Mesendoderm (in vitro differentiated cells): ENCODE data around the gene TTLL3.

Source experiments
- DNase-seq: peaks from one replicate; pipeline ENCODE4 v3.0.0; 2013
- H2AK5ac ChIP-seq: 2 replicates; pipeline ENCODE4 v1.6.1; 2013; ENCODE audit warnings: low read length, inconsistent platforms
- H2BK120ac ChIP-seq: 2 replicates; pipeline ENCODE4 v1.6.1; 2013; ENCODE audit warnings: low read depth, mild to moderate bottlenecking, low read length, moderate library complexity, mixed read lengths
- H2BK15ac ChIP-seq: replicated peaks from 2 replicates; pipeline ENCODE4 v1.6.1; 2013; ENCODE audit warnings: low read depth, mild to moderate bottlenecking, moderate library complexity
- H2BK5ac ChIP-seq: 2 replicates; pipeline ENCODE4 v1.6.1; 2013; ENCODE audit warnings: low read length, inconsistent platforms
- H3K18ac ChIP-seq: 2 replicates; pipeline ENCODE4 v1.6.1; 2013; ENCODE audit warnings: mild to moderate bottlenecking, low read length, mixed read lengths
- H3K23ac ChIP-seq: one replicate; pipeline ENCODE4 v1.6.1; 2013; ENCODE audit warnings: low read length
- H3K27ac ChIP-seq: 2 replicates; pipeline ENCODE4 v1.5.1; 2013; ENCODE audit warnings: low read depth, mild to moderate bottlenecking, inconsistent platforms, low read length, moderate library complexity
- H3K27me3 ChIP-seq: 2 replicates; pipeline ENCODE4 v1.6.1; 2013; ENCODE audit warnings: low read length, control low read depth, mild to moderate bottlenecking, inconsistent platforms; ENCODE audit not compliant: insufficient read depth, poor library complexity
- H3K36me3 ChIP-seq: 2 replicates; pipeline ENCODE4 v1.6.1; 2013; ENCODE audit warnings: low read length, inconsistent platforms; ENCODE audit not compliant: control insufficient read depth, insufficient read depth
- H3K4ac ChIP-seq: one replicate; pipeline ENCODE4 v1.6.1; 2013; ENCODE audit warnings: low read depth, mild to moderate bottlenecking, low read length, moderate library complexity
- H3K4me1 ChIP-seq: 2 replicates; pipeline ENCODE4 v1.6.1; 2013; ENCODE audit warnings: low read depth, low read length, inconsistent platforms; ENCODE audit not compliant: control insufficient read depth
- H3K4me2 ChIP-seq: 2 replicates; pipeline ENCODE4 v1.6.1; 2013; ENCODE audit warnings: low read length
- H3K4me3 ChIP-seq: 2 replicates; pipeline ENCODE4 v1.5.1; 2013; ENCODE audit warnings: mild to moderate bottlenecking, low read length
- H3K56ac ChIP-seq: one replicate; pipeline ENCODE4 v1.6.1; 2013; ENCODE audit warnings: low read length
- H3K79me1 ChIP-seq: 2 replicates; pipeline ENCODE4 v1.6.1; 2013; ENCODE audit warnings: low read length, inconsistent platforms
- H3K79me2 ChIP-seq: 2 replicates; pipeline ENCODE4 v1.6.1; 2013; ENCODE audit warnings: mild to moderate bottlenecking, low read length; ENCODE audit not compliant: control insufficient read depth, insufficient read depth
- H3K9ac ChIP-seq: 2 replicates; pipeline ENCODE4 v1.6.1; 2013; ENCODE audit warnings: low read length, inconsistent platforms
- H4K5ac ChIP-seq: one replicate; pipeline ENCODE4 v1.6.1; 2013; ENCODE audit warnings: low read length
- H4K8ac ChIP-seq: one replicate; pipeline ENCODE4 v1.6.1; 2013; ENCODE audit warnings: low read depth, mild to moderate bottlenecking, control low read depth, low read length, moderate library complexity
- WGBS: extraction: QIAGEN DNeasy Blood & Tissue Kit; methylation state at CpG from one replicate; pipeline ENCODE4 v1.1.7; 2013; ENCODE audit warnings: low lambda C conversion rate, missing lambda C conversion rate; ENCODE audit not compliant: insufficient coverage; ENCODE audit errors: extremely low coverage; 5-methylcytosine and 5-hydroxymethylcytosine counted together

The TTLL3 gene

GRCh38 chr3:9767418-9767817 is 42.6 kb upstream of the TTLL3 start:
- Histone ChIP-seq H3K79me2 (no peaks in the 10 kb centered on the region), H3K56ac (no peak overlapping the region), H3K4ac (no peak overlapping the region), H3K18ac (no peak overlapping the region), H4K5ac (no peak overlapping the region), H2BK5ac (no peak overlapping the region), H3K4me1 (no peaks in the 10 kb centered on the region), H3K9ac (no peak overlapping the region), H3K27me3 (no peaks in the 10 kb centered on the region), H2BK15ac (no peak overlapping the region), H3K79me1 (no peaks in the 10 kb centered on the region), H3K23ac (no peak overlapping the region), H3K27ac (no peak overlapping the region), H3K4me2 (no peak overlapping the region), H4K8ac (no peak overlapping the region), H3K36me3 (no peaks in the 10 kb centered on the region), H2BK120ac (no peak overlapping the region), H2AK5ac (no peak overlapping the region), H3K4me3 (no peak overlapping the region)
- DNase-seq, result no peak
- WGBS, result no CpG with 5 or more reads among the region's 7 CpGs

DNA sequence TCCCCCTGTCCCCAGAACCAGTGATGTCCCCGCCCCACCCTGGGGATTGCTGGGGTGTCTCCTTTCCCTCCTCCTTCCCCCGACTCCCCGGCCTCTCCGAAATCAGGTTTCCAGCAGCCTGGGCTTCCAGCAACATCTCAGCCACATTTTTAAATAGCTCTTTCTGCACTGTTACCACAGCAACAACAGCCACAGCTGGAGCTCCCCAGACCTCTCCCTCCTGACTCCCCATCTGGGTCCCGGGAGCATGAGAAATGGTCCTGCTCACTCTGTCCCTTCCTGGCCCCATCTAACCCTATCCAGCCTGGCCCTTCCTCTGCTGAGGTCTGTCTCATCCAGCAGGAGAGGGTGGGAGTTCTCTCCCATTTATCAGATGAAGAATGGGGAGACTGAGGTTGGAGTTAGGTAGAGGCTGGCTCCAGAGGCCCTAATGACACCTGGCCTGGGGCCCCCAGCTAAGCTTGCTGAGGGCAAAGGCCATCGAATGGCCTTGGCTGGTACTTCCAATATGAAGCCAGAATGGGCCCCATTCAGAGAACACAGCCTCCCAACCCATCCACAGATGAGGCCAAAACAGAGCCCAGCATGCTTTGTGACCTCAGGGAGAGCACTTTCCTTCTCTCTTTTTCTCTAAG is 41.8 kb upstream of the TTLL3 start:
- no peaks in the 10 kb centered on the region for H3K36me3 ChIP-seq
- no peak overlapping the region for H2BK5ac ChIP-seq
- no peak overlapping the region for H2BK15ac ChIP-seq
- no peak for DNase-seq
- no peak overlapping the region for H3K27ac ChIP-seq
- no peak overlapping the region for H2AK5ac ChIP-seq
- H4K8ac ChIP-seq, result no peak overlapping the region
- no peak overlapping the region for H3K4ac ChIP-seq
- no CpG with 5 or more reads among the region's 6 CpGs for WGBS
- no peak overlapping the region for H3K56ac ChIP-seq
- no peak overlapping the region for H3K18ac ChIP-seq
- H3K23ac ChIP-seq, result no peak overlapping the region
- H4K5ac ChIP-seq, result no peak overlapping the region
- no peak overlapping the region for H3K4me3 ChIP-seq
- no peaks in the 10 kb centered on the region for H3K79me1 ChIP-seq
- H2BK120ac ChIP-seq, result no peak overlapping the region
- no peak overlapping the region for H3K9ac ChIP-seq
- H3K79me2 ChIP-seq, result no peaks in the 10 kb centered on the region
- no peaks in the 10 kb centered on the region for H3K27me3 ChIP-seq
- no peaks in the 10 kb centered on the region for H3K4me1 ChIP-seq
- H3K4me2 ChIP-seq, result no peak overlapping the region

- WGBS, result 100% methylated on average over 1 of the region's 5 CpGs
These were observed 41.0 kb upstream of the TTLL3 start for GRCh38 chr3:9769012-9769411.

DNA sequence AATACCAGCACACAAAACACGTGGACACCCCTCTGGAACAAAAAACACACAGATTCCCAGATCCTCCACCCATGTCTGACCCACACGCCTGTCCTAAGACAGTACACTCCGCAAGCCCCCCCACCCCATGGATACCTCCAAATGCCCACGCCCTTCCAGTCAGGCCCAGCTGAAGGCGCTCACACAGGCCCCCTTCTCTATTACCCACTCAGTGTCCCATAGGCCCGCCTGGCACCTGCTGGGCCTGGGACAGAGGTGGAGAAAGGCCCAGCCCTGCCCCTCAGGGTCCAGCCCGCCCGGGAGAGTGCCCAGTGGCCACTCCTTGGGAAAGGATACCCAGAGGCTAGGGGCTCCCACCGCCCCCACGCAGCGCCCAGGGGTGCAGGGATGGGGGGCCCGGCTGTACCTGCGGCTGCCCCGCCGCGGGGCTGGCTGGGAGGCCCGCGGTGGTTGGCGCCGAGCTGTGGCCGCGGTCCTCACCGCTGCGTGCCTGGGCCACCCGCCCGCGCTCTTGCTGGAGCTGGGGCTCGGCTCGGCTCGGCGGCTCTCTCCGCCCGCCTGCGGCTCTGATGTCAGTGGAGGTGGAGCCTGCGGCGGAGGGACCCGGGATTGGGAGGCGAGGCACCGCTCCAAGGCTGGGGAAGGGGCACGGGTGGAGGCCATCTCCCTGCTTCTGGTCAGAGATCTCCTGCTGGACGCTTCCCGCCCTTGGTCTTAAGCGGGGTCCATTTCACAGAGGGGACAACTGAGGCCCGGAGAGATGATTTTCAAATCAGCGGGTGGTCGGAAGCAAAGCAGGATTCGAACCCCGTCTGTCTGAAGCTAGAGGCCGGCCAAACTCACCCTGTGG is 40.4 kb upstream of the TTLL3 start, which contains the start of gene CAMK1:
CAMK1 (minus strand) TSS at position 522 of the 850 bp plus-strand sequence. CDS start 2,198 bp downstream, outside the sequence.
- H2BK15ac ChIP-seq, result no peak within 1 kb of the TSS
- no peaks in the 10 kb centered on the region for H3K4me1 ChIP-seq
- H3K27ac ChIP-seq, result no peak within 1 kb of the TSS
- H2BK5ac ChIP-seq, result no peak within 1 kb of the TSS
- peak within 1 kb of the TSS; percentile 7 for H3K18ac ChIP-seq
- H3K4me2 ChIP-seq, result peak within 1 kb of the TSS; percentile 64
- DNase-seq, result peak; percentile 74
- no CpG with 5 or more reads among the region's 49 CpGs for WGBS
- no peak within 1 kb of the TSS for H2BK120ac ChIP-seq
- H3K56ac ChIP-seq, result peak within 1 kb of the TSS; percentile 83
- H3K4me3 ChIP-seq, result no peak within 1 kb of the TSS
- peak within 1 kb of the TSS; percentile 55 for H3K9ac ChIP-seq
- no peak within 1 kb of the TSS for H4K5ac ChIP-seq
- no peaks in the 10 kb centered on the region for H3K79me2 ChIP-seq
- H3K79me1 ChIP-seq, result no peaks in the 10 kb centered on the region
- H4K8ac ChIP-seq, result no peak within 1 kb of the TSS
- H2AK5ac ChIP-seq, result no peak within 1 kb of the TSS
- H3K4ac ChIP-seq, result no peak within 1 kb of the TSS
- H3K23ac ChIP-seq, result peak within 1 kb of the TSS; percentile 89
- no peaks in the 10 kb centered on the region for H3K36me3 ChIP-seq
- no peaks in the 10 kb centered on the region for H3K27me3 ChIP-seq

More at GRCh38 chr3:9769012-9769411, 41.0 kb upstream of the TTLL3 start:
- no peaks in the 10 kb centered on the region for H3K79me1 ChIP-seq
- H3K56ac ChIP-seq, result no peak overlapping the region
- no peaks in the 10 kb centered on the region for H3K36me3 ChIP-seq
- no peak overlapping the region for H4K8ac ChIP-seq
- H3K79me2 ChIP-seq, result no peaks in the 10 kb centered on the region
- H3K9ac ChIP-seq, result no peak overlapping the region
- no peak overlapping the region for H4K5ac ChIP-seq
- no peaks in the 10 kb centered on the region for H3K4me1 ChIP-seq
- H3K27ac ChIP-seq, result no peak overlapping the region
- H2BK15ac ChIP-seq, result no peak overlapping the region
- H2BK5ac ChIP-seq, result no peak overlapping the region
- H3K4me2 ChIP-seq, result no peak overlapping the region
- peak overlapping the region; percentile 89 for H3K23ac ChIP-seq
- no peak overlapping the region for H3K4me3 ChIP-seq
- H3K4ac ChIP-seq, result no peak overlapping the region
- H3K27me3 ChIP-seq, result no peaks in the 10 kb centered on the region
- H2BK120ac ChIP-seq, result no peak overlapping the region
- DNase-seq, result no peak
- H3K18ac ChIP-seq, result no peak overlapping the region
- H2AK5ac ChIP-seq, result no peak overlapping the region

GRCh38 chr3:9770276-9770812 is 39.7 kb upstream of the TTLL3 start:
- Histone ChIP-seq H2AK5ac (no peak overlapping the region), H4K5ac (no peak overlapping the region), H2BK5ac (no peak overlapping the region), H4K8ac (no peak overlapping the region), H2BK15ac (no peak overlapping the region), H3K18ac (no peak overlapping the region), H3K23ac (no peak overlapping the region), H3K4me2 (peak overlapping the region; percentile 64), H3K9ac (peak overlapping the region; percentile 55), H3K27me3 (no peaks in the 10 kb centered on the region), H2BK120ac (no peak overlapping the region), H3K36me3 (no peaks in the 10 kb centered on the region), H3K27ac (no peak overlapping the region), H3K79me1 (no peaks in the 10 kb centered on the region), H3K79me2 (no peaks in the 10 kb centered on the region), H3K56ac (peak overlapping the region; percentile 83), H3K4me3 (no peak overlapping the region), H3K4me1 (no peaks in the 10 kb centered on the region), H3K4ac (no peak overlapping the region)
- DNase-seq, result no peak
- WGBS, result no CpG with 5 or more reads among the region's 15 CpGs
